HL-60 (cell line): Measurements from ENCODE around the gene NRXN2.

ENCODE experiments used
- POLR2AphosphoS5 ChIP-seq: IDR thresholded peaks from 2 replicates; pipeline ENCODE4 v1.6.1; 2012; ENCODE audit warnings: low read depth
- SPI1 ChIP-seq: IDR thresholded peaks from 2 replicates; pipeline ENCODE4 v1.6.1; 2012; ENCODE audit warnings: low read depth, mild to moderate bottlenecking, borderline replicate concordance
- TF ChIP-seq, protein P1 (sequence below): IDR thresholded peaks from one replicate; pipeline ENCODE4 v1.5.1; 2011; ENCODE audit warnings: low read length, control low read depth, inconsistent platforms; ENCODE audit not compliant: insufficient read depth
- TF ChIP-seq, protein P2 (sequence below): IDR thresholded peaks from 2 replicates; pipeline ENCODE4 v1.6.1; 2012; ENCODE audit warnings: low read depth; ENCODE audit not compliant: insufficient replicate concordance

DNA sequence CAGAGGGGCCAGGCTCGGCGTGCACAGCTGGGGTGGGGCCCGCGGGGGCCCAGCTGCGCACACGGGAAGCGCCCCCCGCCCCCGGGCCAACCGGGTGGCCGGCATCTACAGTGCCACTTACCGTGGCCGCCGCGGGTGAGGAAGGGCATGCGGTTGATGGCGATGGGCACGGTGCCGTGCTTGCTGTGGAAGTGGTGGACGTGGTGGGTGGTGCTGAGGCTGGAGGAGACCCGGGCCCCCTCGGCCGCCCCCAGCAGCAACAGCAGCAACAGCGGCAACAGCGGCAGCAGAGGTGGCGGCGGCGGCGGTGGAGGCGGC lies 80.6 kb downstream of the NRXN2 start:
- TF ChIP-seq, protein P1, sequence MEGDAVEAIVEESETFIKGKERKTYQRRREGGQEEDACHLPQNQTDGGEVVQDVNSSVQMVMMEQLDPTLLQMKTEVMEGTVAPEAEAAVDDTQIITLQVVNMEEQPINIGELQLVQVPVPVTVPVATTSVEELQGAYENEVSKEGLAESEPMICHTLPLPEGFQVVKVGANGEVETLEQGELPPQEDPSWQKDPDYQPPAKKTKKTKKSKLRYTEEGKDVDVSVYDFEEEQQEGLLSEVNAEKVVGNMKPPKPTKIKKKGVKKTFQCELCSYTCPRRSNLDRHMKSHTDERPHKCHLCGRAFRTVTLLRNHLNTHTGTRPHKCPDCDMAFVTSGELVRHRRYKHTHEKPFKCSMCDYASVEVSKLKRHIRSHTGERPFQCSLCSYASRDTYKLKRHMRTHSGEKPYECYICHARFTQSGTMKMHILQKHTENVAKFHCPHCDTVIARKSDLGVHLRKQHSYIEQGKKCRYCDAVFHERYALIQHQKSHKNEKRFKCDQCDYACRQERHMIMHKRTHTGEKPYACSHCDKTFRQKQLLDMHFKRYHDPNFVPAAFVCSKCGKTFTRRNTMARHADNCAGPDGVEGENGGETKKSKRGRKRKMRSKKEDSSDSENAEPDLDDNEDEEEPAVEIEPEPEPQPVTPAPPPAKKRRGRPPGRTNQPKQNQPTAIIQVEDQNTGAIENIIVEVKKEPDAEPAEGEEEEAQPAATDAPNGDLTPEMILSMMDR = no peak
- no peak for TF ChIP-seq POLR2AphosphoS5
- no peak for TF ChIP-seq SPI1
- TF ChIP-seq, protein P2, sequence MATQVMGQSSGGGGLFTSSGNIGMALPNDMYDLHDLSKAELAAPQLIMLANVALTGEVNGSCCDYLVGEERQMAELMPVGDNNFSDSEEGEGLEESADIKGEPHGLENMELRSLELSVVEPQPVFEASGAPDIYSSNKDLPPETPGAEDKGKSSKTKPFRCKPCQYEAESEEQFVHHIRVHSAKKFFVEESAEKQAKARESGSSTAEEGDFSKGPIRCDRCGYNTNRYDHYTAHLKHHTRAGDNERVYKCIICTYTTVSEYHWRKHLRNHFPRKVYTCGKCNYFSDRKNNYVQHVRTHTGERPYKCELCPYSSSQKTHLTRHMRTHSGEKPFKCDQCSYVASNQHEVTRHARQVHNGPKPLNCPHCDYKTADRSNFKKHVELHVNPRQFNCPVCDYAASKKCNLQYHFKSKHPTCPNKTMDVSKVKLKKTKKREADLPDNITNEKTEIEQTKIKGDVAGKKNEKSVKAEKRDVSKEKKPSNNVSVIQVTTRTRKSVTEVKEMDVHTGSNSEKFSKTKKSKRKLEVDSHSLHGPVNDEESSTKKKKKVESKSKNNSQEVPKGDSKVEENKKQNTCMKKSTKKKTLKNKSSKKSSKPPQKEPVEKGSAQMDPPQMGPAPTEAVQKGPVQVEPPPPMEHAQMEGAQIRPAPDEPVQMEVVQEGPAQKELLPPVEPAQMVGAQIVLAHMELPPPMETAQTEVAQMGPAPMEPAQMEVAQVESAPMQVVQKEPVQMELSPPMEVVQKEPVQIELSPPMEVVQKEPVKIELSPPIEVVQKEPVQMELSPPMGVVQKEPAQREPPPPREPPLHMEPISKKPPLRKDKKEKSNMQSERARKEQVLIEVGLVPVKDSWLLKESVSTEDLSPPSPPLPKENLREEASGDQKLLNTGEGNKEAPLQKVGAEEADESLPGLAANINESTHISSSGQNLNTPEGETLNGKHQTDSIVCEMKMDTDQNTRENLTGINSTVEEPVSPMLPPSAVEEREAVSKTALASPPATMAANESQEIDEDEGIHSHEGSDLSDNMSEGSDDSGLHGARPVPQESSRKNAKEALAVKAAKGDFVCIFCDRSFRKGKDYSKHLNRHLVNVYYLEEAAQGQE = no peak
